Fibroblast of lung (primary cell): ENCODE measurements around the gene RHBDL3. TPM values are rescaled to one million over a fixed set of nuclear protein-coding genes. Genes with fewer than 3 reads are reported as not detected.

Experiments used
- DNase-seq, 2 donors: peaks; one replicate each; pipeline versions ENCODE4 v3.0.0 to v3.0.0-alpha.2; 2010; ENCODE audit warnings: low read depth in 2 of 2
- H2AFZ ChIP-seq: 2 replicates; pipeline ENCODE4 v1.5.1; 2012; ENCODE audit warnings: low read length, control low read depth, inconsistent platforms
- H3K27ac ChIP-seq: 2 replicates; pipeline ENCODE4 v1.5.1; 2011; ENCODE audit warnings: low read length, control low read depth; ENCODE audit not compliant: insufficient read depth
- H3K27me3 ChIP-seq: 2 replicates; pipeline ENCODE4 v1.5.1; 2011; ENCODE audit warnings: mild to moderate bottlenecking, low read length; ENCODE audit not compliant: control insufficient read depth, insufficient read depth
- H3K36me3 ChIP-seq: 2 replicates; pipeline ENCODE4 v1.5.1; 2011; ENCODE audit warnings: low read length; ENCODE audit not compliant: control insufficient read depth, insufficient read depth
- H3K4me1 ChIP-seq: 2 replicates; pipeline ENCODE4 v1.5.1; 2011; ENCODE audit warnings: low read length; ENCODE audit not compliant: control insufficient read depth, insufficient read depth; ENCODE audit errors: extremely low read depth
- H3K4me2 ChIP-seq: 2 replicates; pipeline ENCODE4 v1.5.1; 2011; ENCODE audit warnings: low read length, control low read depth; ENCODE audit not compliant: insufficient read depth; ENCODE audit errors: extremely low read depth
- H3K4me3 ChIP-seq, 4 experiments: fragments of 200-600 bp in 1 of 4; sonication (generic) in 1 of 4; replicated peaks in 1 of 4; 2 replicates each; pipeline ENCODE4 v1.5.1; 2011 to 2016; ENCODE audit warnings: low read length in 4 of 4, low read depth in 3 of 4, mild to moderate bottlenecking in 3 of 4, control low read depth in 2 of 4, inconsistent platforms in 1 of 4, mixed read lengths in 1 of 4; ENCODE audit not compliant: insufficient read depth in 1 of 4; ENCODE audit errors: control extremely low read depth in 1 of 4
- H3K79me2 ChIP-seq: 2 replicates; pipeline ENCODE4 v1.5.1; 2012; ENCODE audit warnings: mild to moderate bottlenecking, low read length, inconsistent platforms; ENCODE audit not compliant: control insufficient read depth, insufficient read depth
- H3K9ac ChIP-seq: 2 replicates; pipeline ENCODE4 v1.5.1; 2011; ENCODE audit warnings: mild to moderate bottlenecking, low read length, control low read depth; ENCODE audit not compliant: insufficient read depth
- H3K9me3 ChIP-seq: 2 replicates; pipeline ENCODE4 v1.5.1; 2012; ENCODE audit warnings: low read depth, low read length; ENCODE audit not compliant: control insufficient read depth, insufficient read depth
- H4K20me1 ChIP-seq: 2 replicates; pipeline ENCODE4 v1.5.1; 2011; ENCODE audit warnings: low read length; ENCODE audit not compliant: control insufficient read depth, insufficient read depth; ENCODE audit errors: extremely low read depth
- EZH2 ChIP-seq: IDR thresholded peaks from 2 replicates; pipeline ENCODE4 v1.5.1; 2012; ENCODE audit warnings: low read length, control low read depth, mild to moderate bottlenecking; ENCODE audit errors: missing control alignments
- polyA plus RNA-seq, 2 donors: library from polyadenylated mRNA; depleted of rRNA in 1 of 2; stranded (reverse) in 1 of 2; unstranded in 1 of 2; fragments of >200 nt; gene quantifications; 2 replicates each; pipeline ENCODE4 v1.2.1, GENCODE V29; 2011 to 2012; ENCODE audit warnings: missing spikeins in 1 of 2
- total RNA-seq: library from RNA; depleted of rRNA; stranded (reverse); fragments of >200 nt; gene quantifications from 2 replicates; pipeline ENCODE4 v1.2.1, GENCODE V29; 2014
- TF ChIP-seq, protein P1 (sequence below), 2 donors: IDR thresholded peaks in 1 of 2; conservative IDR thresholded peaks in 1 of 2; 1 replicate in 1 of 2; 2 replicates in 1 of 2; pipeline ENCODE4 v1.5.1; 2011 to 2012; ENCODE audit warnings: low read length in 2 of 2, control low read depth in 1 of 2, inconsistent platforms in 1 of 2, low read depth in 1 of 2, mild to moderate bottlenecking in 1 of 2

The RHBDL3 gene
- total and polyA plus RNA-seq, 2 donors (not counting 1 experiment from before 2014, with no cell fraction given): 0.17 to 0.43 TPM

DNA sequence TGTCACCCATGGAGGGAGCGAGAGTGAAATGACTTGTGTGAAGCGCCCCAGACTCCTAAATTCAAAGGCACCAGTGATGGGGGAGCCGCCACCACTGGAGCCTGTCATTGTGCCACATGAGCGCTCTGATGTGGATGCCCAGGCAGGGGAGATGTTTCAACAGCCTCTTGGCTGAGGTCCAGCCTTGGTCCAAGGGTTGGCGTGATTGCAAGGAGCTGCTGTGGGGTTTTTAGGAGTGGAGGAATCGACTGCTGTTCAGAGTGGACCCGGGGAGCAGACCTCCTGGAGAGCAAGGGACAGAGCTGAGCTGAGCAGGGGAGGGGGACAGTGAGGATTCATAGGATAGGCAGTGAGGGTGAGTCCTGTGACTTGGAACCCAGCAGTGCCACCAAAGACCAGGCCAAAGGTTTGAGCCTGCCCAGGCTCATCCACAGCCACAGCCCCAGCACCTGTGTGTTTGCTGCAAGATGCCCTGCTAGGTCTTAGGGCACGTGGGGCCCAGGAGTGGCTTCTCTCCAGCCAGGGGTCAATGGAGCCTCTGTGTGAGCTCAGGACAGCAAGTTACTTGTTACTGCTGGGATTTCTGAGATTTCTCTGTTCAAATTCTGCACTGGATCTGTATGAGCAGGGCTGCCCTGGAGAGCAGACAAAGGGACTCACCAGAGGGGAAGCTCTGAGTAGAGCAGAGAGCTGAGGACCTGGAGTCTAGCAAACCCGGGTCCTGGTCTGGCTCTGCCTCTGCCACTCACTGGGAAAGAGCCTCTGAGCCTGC lies 20.3 kb downstream of the RHBDL3 start:
- Histone ChIP-seq H3K9me3 (no peaks in the 10 kb centered on the region), H3K4me3 (no peak overlapping the region), H3K79me2 (no peaks in the 10 kb centered on the region), H2AFZ (no peak overlapping the region), H3K4me1 (peaks cover 2% of the 10 kb centered on the region), H3K9ac (no peak overlapping the region), H3K36me3 (no peaks in the 10 kb centered on the region), H4K20me1 (no peaks in the 10 kb centered on the region), H3K27me3 (peaks cover 2% of the 10 kb centered on the region), H3K27ac (no peak overlapping the region), H3K4me2 (no peak overlapping the region)
- no peak for DNase-seq
- TF ChIP-seq, protein P1, sequence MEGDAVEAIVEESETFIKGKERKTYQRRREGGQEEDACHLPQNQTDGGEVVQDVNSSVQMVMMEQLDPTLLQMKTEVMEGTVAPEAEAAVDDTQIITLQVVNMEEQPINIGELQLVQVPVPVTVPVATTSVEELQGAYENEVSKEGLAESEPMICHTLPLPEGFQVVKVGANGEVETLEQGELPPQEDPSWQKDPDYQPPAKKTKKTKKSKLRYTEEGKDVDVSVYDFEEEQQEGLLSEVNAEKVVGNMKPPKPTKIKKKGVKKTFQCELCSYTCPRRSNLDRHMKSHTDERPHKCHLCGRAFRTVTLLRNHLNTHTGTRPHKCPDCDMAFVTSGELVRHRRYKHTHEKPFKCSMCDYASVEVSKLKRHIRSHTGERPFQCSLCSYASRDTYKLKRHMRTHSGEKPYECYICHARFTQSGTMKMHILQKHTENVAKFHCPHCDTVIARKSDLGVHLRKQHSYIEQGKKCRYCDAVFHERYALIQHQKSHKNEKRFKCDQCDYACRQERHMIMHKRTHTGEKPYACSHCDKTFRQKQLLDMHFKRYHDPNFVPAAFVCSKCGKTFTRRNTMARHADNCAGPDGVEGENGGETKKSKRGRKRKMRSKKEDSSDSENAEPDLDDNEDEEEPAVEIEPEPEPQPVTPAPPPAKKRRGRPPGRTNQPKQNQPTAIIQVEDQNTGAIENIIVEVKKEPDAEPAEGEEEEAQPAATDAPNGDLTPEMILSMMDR (conservative IDR thresholded peaks at IDR 0.05 in 1 of 2, IDR thresholded peaks at IDR 0.05 in 1 of 2; ENCODE audit: low read depth in 1 of 2, low read length in 2 of 2): no peak
- no peak for TF ChIP-seq EZH2

DNA sequence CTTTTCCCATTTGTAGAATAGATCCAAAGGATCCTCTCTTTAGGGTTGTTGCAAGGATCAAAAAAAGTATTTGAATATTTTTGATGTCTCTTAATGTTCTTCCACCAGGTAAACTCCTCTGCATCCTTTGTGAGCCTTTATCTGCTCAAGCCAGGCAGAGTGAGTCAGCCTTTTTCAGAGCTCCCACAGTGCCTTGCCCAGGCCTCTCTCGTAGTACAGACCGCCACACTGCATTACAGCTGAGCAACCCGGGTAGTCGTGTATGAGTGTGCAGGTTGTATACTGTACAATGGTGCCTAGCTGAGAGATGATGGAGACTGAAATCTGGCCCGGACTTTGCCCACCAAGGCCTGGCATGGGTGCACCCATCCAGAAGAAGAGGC lies 20.9 kb downstream of the RHBDL3 start:
- peak in 1 of 2 donors; percentile 12 for DNase-seq
- Histone ChIP-seq H2AFZ (no peak overlapping the region), H3K27ac (no peak overlapping the region), H3K27me3 (peaks cover 2% of the 10 kb centered on the region), H3K4me1 (peaks cover 2% of the 10 kb centered on the region), H3K36me3 (no peaks in the 10 kb centered on the region), H3K9ac (no peak overlapping the region), H4K20me1 (no peaks in the 10 kb centered on the region), H3K79me2 (no peaks in the 10 kb centered on the region), H3K4me3 (no peak overlapping the region), H3K4me2 (no peak overlapping the region), H3K9me3 (no peaks in the 10 kb centered on the region)
- TF ChIP-seq, protein P1 (conservative IDR thresholded peaks at IDR 0.05 in 1 of 2, IDR thresholded peaks at IDR 0.05 in 1 of 2; ENCODE audit: low read depth in 1 of 2, low read length in 2 of 2): no peak
- TF ChIP-seq EZH2: no peak

DNA sequence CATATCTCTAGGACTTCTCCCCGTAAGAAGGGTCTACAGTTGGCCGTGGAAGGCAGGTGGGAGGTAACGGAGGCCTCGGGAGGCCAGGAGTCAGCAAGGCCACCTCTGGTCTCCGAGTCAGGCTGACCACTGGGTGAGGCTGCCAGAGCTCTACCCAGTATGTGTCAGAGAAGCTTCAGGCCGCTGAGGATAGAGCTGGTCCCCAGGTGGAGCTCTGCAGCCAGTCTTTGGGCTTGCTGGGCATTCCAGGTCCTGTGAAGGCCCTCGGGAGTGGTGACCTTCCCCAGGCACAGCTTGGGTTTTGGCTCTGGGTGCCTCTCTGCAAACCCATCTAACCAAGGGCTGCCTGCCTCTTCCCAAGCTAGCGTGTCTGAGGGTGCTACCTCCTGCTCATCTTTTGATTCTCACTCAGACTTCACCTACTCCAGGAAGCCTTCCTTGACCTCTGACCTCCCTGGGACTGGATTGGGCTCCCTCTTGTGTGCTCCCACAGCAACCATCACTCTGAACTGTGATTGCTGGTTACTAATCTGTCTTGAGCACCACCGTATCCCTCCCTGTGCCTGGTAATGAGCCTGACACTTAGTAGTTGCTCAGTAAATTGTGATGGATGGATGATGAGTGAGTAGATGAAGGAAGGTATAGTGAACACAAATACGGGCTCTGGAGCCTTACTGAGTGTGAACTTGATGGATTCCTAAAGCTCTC lies 22.3 kb downstream of the RHBDL3 start:
- H4K20me1 ChIP-seq: no peaks in the 10 kb centered on the region
- H3K27me3 ChIP-seq: peaks cover 2% of the 10 kb centered on the region
- no peak for TF ChIP-seq EZH2
- TF ChIP-seq, protein P1 (conservative IDR thresholded peaks at IDR 0.05 in 1 of 2, IDR thresholded peaks at IDR 0.05 in 1 of 2; ENCODE audit: low read depth in 1 of 2, low read length in 2 of 2): no peak
- H3K9me3 ChIP-seq: no peaks in the 10 kb centered on the region
- no peaks in the 10 kb centered on the region for H3K79me2 ChIP-seq
- H3K4me3 ChIP-seq: no peak overlapping the region
- H3K4me2 ChIP-seq: no peak overlapping the region
- no peak overlapping the region for H3K9ac ChIP-seq
- H2AFZ ChIP-seq: no peak overlapping the region
- no peak overlapping the region for H3K27ac ChIP-seq
- DNase-seq: no peak
- H3K4me1 ChIP-seq: peaks cover 2% of the 10 kb centered on the region
- H3K36me3 ChIP-seq: no peaks in the 10 kb centered on the region
